ENCODE measurements around the gene TCHH. TPM values are rescaled to one million over a fixed set of nuclear protein-coding genes. Genes with fewer than 3 reads are reported as not detected.

The TCHH gene
- total and polyA plus RNA-seq, 2 of the 13 experiments (the other 11 are each of a cell fraction or from before 2014, with no cell fraction given): not detected

GRCh38 chr1:152125834-152126443 is 10.7 kb upstream of the TCHH start (continued):
- TF ChIP-seq PRDM4 (CRISPR knock-in tag; IDR thresholded peaks at IDR 0.05; ENCODE audit: borderline replicate concordance): no peak
- TF ChIP-seq, protein P1, sequence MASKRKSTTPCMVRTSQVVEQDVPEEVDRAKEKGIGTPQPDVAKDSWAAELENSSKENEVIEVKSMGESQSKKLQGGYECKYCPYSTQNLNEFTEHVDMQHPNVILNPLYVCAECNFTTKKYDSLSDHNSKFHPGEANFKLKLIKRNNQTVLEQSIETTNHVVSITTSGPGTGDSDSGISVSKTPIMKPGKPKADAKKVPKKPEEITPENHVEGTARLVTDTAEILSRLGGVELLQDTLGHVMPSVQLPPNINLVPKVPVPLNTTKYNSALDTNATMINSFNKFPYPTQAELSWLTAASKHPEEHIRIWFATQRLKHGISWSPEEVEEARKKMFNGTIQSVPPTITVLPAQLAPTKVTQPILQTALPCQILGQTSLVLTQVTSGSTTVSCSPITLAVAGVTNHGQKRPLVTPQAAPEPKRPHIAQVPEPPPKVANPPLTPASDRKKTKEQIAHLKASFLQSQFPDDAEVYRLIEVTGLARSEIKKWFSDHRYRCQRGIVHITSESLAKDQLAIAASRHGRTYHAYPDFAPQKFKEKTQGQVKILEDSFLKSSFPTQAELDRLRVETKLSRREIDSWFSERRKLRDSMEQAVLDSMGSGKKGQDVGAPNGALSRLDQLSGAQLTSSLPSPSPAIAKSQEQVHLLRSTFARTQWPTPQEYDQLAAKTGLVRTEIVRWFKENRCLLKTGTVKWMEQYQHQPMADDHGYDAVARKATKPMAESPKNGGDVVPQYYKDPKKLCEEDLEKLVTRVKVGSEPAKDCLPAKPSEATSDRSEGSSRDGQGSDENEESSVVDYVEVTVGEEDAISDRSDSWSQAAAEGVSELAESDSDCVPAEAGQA (IDR thresholded peaks at IDR 0.05; ENCODE audit: low read depth): no peak
- TF ChIP-seq, protein P1 (CRISPR knock-in tag; IDR thresholded peaks at IDR 0.05; ENCODE audit: borderline replicate concordance): no peak
- TF ChIP-seq, protein P2, sequence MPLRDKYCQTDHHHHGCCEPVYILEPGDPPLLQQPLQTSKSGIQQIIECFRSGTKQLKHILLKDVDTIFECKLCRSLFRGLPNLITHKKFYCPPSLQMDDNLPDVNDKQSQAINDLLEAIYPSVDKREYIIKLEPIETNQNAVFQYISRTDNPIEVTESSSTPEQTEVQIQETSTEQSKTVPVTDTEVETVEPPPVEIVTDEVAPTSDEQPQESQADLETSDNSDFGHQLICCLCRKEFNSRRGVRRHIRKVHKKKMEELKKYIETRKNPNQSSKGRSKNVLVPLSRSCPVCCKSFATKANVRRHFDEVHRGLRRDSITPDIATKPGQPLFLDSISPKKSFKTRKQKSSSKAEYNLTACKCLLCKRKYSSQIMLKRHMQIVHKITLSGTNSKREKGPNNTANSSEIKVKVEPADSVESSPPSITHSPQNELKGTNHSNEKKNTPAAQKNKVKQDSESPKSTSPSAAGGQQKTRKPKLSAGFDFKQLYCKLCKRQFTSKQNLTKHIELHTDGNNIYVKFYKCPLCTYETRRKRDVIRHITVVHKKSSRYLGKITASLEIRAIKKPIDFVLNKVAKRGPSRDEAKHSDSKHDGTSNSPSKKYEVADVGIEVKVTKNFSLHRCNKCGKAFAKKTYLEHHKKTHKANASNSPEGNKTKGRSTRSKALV (CRISPR knock-in tag; IDR thresholded peaks at IDR 0.05): no peak
- TF ChIP-seq ZNF484 (CRISPR knock-in tag; IDR thresholded peaks at IDR 0.05; ENCODE audit: borderline replicate concordance, low read depth): no peak
- no peak for TF ChIP-seq ZNF709 (CRISPR knock-in tag; IDR thresholded peaks at IDR 0.05)
- no peak for TF ChIP-seq HOXA9 (CRISPR knock-in tag; IDR thresholded peaks at IDR 0.05; ENCODE audit: borderline replicate concordance)
- no peak for TF ChIP-seq MXI1 (IDR thresholded peaks at IDR 0.05; ENCODE audit: borderline replicate concordance, low read depth, low read length)
- TF ChIP-seq FLYWCH1 (CRISPR knock-in tag; IDR thresholded peaks at IDR 0.05): no peak
- TF ChIP-seq FOXC1 (CRISPR knock-in tag; IDR thresholded peaks at IDR 0.05; ENCODE audit: borderline replicate concordance): no peak
- no peak for TF ChIP-seq ELF4 (CRISPR knock-in tag; IDR thresholded peaks at IDR 0.05; ENCODE audit: borderline replicate concordance)
